ENCODE results near the gene TOR3A.

The TOR3A gene

GRCh38 chr1:179079113-179079761 is 2.6 kb upstream of the TOR3A start:
- Histone ChIP-seq H3K36me3 (replicated peaks; ENCODE audit: low read depth, low read length) (peaks cover 6% of the 10 kb centered on the region), H3K4me3 (ENCODE audit: low read length) (no peak overlapping the region)

GRCh38 chr1:179080866-179081686 is 794 bp upstream of the TOR3A start:
- TF ChIP-seq EZH2phosphoT487 (IDR thresholded peaks at IDR 0.05; ENCODE audit: low read depth) = no peak
- no peak for TF ChIP-seq CTCF (IDR thresholded peaks at IDR 0.05; ENCODE audit: low read depth, low read length)
- Histone ChIP-seq H3K27ac (ENCODE audit: low read length) (peak overlapping the region; percentile 89), H3K9ac (ENCODE audit: low read length) (peak overlapping the region; percentile 90), H4K20me1 (ENCODE audit: insufficient read depth, low read length) (peaks cover 9% of the 10 kb centered on the region), H2AFZ (ENCODE audit: low read depth, low read length) (peak overlapping the region; percentile 68), H3K4me2 (ENCODE audit: low read length) (peak overlapping the region; percentile 86), H3K4me3 (ENCODE audit: low read length) (peak overlapping the region; percentile 84), H3K27me3 (ENCODE audit: low read depth, low read length) (no peaks in the 10 kb centered on the region), H3K36me3 (replicated peaks; ENCODE audit: low read depth, low read length) (peaks cover 19% of the 10 kb centered on the region), H3K79me2 (ENCODE audit: low read length) (peaks cover 49% of the 10 kb centered on the region), H3K9me3 (ENCODE audit: insufficient read depth, low read length) (no peaks in the 10 kb centered on the region), H3K4me1 (ENCODE audit: low read length) (peaks cover 19% of the 10 kb centered on the region)

More at GRCh38 chr1:179079113-179079761, 2.6 kb upstream of the TOR3A start:
- no peaks in the 10 kb centered on the region for H3K27me3 ChIP-seq (ENCODE audit: low read depth, low read length)
- H3K9me3 ChIP-seq (ENCODE audit: insufficient read depth, low read length) = no peaks in the 10 kb centered on the region
- H3K4me2 ChIP-seq (ENCODE audit: low read length) = no peak overlapping the region
- peaks cover 30% of the 10 kb centered on the region for H3K79me2 ChIP-seq (ENCODE audit: low read length)
- peaks cover 19% of the 10 kb centered on the region for H3K4me1 ChIP-seq (ENCODE audit: low read length)
- peaks cover 5% of the 10 kb centered on the region; the same call in 1 of the 2 replicates for H4K20me1 ChIP-seq (ENCODE audit: insufficient read depth, low read length)
- H3K9ac ChIP-seq (ENCODE audit: low read length) = no peak overlapping the region
- H3K27ac ChIP-seq (ENCODE audit: low read length) = no peak overlapping the region
- TF ChIP-seq CTCF (IDR thresholded peaks at IDR 0.05; ENCODE audit: low read depth, low read length) (peak; percentile 85), EZH2phosphoT487 (IDR thresholded peaks at IDR 0.05; ENCODE audit: low read depth) (no peak)
- H2AFZ ChIP-seq (ENCODE audit: low read depth, low read length) = no peak overlapping the region

- H3K9me3 ChIP-seq (ENCODE audit: insufficient read depth, low read length) = no peaks in the 10 kb centered on the region
- H2AFZ ChIP-seq (ENCODE audit: low read depth, low read length) = no peak overlapping the region
- no peak for TF ChIP-seq EZH2phosphoT487 (IDR thresholded peaks at IDR 0.05; ENCODE audit: low read depth)
- no peak for TF ChIP-seq CTCF (IDR thresholded peaks at IDR 0.05; ENCODE audit: low read depth, low read length)
- peaks cover 60% of the 10 kb centered on the region for H3K79me2 ChIP-seq (ENCODE audit: low read length)
- peak overlapping the region; percentile 86 for H3K4me2 ChIP-seq (ENCODE audit: low read length)
- peak overlapping the region; percentile 89 for H3K27ac ChIP-seq (ENCODE audit: low read length)
- peak overlapping the region; percentile 84 for H3K4me3 ChIP-seq (ENCODE audit: low read length)
- peaks cover 16% of the 10 kb centered on the region for H4K20me1 ChIP-seq (ENCODE audit: insufficient read depth, low read length)
- H3K4me1 ChIP-seq (ENCODE audit: low read length) = peaks cover 28% of the 10 kb centered on the region
- H3K27me3 ChIP-seq (ENCODE audit: low read depth, low read length) = no peaks in the 10 kb centered on the region
- H3K36me3 ChIP-seq (replicated peaks; ENCODE audit: low read depth, low read length) = peaks cover 30% of the 10 kb centered on the region
- H3K9ac ChIP-seq (ENCODE audit: low read length) = peak overlapping the region; percentile 90
These were observed 596 bp downstream of the TOR3A start for GRCh38 chr1:179082333-179082998.

GRCh38 chr1:179082999-179083335 is 1.1 kb downstream of the TOR3A start:
- TF ChIP-seq CTCF (IDR thresholded peaks at IDR 0.05; ENCODE audit: low read depth, low read length) = no peak
- no peak for TF ChIP-seq EZH2phosphoT487 (IDR thresholded peaks at IDR 0.05; ENCODE audit: low read depth)

More at GRCh38 chr1:179082999-179083335, 1.1 kb downstream of the TOR3A start:
- H3K4me2 ChIP-seq (ENCODE audit: low read length) = peak overlapping the region; percentile 86
- H3K27ac ChIP-seq (ENCODE audit: low read length) = peak overlapping the region; percentile 89
- H3K9ac ChIP-seq (ENCODE audit: low read length) = peak overlapping the region; percentile 90
- no peaks in the 10 kb centered on the region for H3K27me3 ChIP-seq (ENCODE audit: low read depth, low read length)
- peaks cover 65% of the 10 kb centered on the region for H3K79me2 ChIP-seq (ENCODE audit: low read length)
- H3K4me1 ChIP-seq (ENCODE audit: low read length) = peaks cover 33% of the 10 kb centered on the region
- peaks cover 35% of the 10 kb centered on the region for H3K36me3 ChIP-seq (replicated peaks; ENCODE audit: low read depth, low read length)
- H4K20me1 ChIP-seq (ENCODE audit: insufficient read depth, low read length) = peaks cover 20% of the 10 kb centered on the region
- H3K4me3 ChIP-seq (ENCODE audit: low read length) = peak overlapping the region; percentile 84
- no peaks in the 10 kb centered on the region for H3K9me3 ChIP-seq (ENCODE audit: insufficient read depth, low read length)
- no peak overlapping the region for H2AFZ ChIP-seq (ENCODE audit: low read depth, low read length)

Data from OCI-LY3 (cell line).